Rectal smooth muscle tissue (tissue), 1 donor: ENCODE measurements around the gene EPGN.
A peak's percentile ranks its signal among the peaks of the same experiment; 100 is the strongest.

Experiments used
- H3K27ac ChIP-seq: one replicate; pipeline ENCODE4 v1.7.0; 2013; ENCODE audit warnings: low read depth, low read length, inconsistent platforms
- H3K27me3 ChIP-seq: one replicate; pipeline ENCODE4 v1.7.0; 2013; ENCODE audit warnings: low read length; ENCODE audit not compliant: control insufficient read depth, insufficient read depth
- H3K36me3 ChIP-seq: one replicate; pipeline ENCODE4 v1.7.0; 2013; ENCODE audit warnings: low read length; ENCODE audit not compliant: control insufficient read depth, insufficient read depth
- H3K4me1 ChIP-seq: one replicate; pipeline ENCODE4 v1.7.0; 2013; ENCODE audit warnings: low read length; ENCODE audit not compliant: control insufficient read depth, insufficient read depth
- H3K4me3 ChIP-seq: one replicate; pipeline ENCODE4 v1.7.0; 2013; ENCODE audit warnings: low read length
- H3K9ac ChIP-seq: one replicate; pipeline ENCODE4 v1.7.0; 2013; ENCODE audit warnings: low read length

The EPGN gene

DNA sequence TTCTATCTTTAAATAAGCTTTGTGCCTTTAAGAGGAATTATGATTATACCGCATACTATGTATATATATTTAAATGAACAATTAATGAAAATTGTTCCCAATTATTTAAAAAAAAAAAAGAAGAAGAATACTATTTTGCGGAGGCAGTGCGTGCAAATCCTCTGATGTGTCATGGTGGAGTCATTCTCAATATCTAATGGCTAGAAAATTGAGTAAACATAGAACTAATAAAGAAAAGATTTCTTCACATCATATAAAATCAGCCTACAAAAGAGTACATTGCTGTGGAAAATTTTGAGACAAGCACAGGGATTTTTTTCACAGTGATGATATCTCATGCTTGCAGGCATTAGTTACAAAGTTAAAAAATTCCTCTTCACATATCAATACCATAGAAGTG, 54.1 kb downstream of the EPGN start:
- no peak overlapping the region for H3K9ac ChIP-seq
- no peak overlapping the region for H3K4me3 ChIP-seq
- no peaks in the 10 kb centered on the region for H3K36me3 ChIP-seq
- no peak overlapping the region for H3K27ac ChIP-seq
- H3K4me1 ChIP-seq, result no peaks in the 10 kb centered on the region
- H3K27me3 ChIP-seq, result no peaks in the 10 kb centered on the region

DNA sequence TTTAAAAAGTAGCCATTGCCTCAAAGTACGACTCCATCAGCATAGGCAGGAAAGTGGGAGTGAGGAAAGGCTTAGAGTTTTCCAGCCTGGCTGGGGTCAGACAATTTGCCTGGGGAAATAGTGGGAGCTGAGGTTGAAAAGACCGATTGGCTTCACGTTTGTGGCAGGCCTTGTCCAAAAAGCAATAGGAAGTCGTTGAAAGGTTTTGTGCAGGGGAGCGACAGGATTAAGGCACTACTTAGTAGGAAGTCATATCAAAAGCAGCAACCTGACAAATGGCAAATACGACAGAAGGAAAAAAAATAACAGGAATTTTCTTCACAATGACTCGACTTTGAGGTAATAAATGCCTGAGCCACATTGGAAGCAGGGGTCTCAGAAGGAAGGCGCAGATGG, 56.0 kb downstream of the EPGN start:
- no peak overlapping the region for H3K27ac ChIP-seq

DNA sequence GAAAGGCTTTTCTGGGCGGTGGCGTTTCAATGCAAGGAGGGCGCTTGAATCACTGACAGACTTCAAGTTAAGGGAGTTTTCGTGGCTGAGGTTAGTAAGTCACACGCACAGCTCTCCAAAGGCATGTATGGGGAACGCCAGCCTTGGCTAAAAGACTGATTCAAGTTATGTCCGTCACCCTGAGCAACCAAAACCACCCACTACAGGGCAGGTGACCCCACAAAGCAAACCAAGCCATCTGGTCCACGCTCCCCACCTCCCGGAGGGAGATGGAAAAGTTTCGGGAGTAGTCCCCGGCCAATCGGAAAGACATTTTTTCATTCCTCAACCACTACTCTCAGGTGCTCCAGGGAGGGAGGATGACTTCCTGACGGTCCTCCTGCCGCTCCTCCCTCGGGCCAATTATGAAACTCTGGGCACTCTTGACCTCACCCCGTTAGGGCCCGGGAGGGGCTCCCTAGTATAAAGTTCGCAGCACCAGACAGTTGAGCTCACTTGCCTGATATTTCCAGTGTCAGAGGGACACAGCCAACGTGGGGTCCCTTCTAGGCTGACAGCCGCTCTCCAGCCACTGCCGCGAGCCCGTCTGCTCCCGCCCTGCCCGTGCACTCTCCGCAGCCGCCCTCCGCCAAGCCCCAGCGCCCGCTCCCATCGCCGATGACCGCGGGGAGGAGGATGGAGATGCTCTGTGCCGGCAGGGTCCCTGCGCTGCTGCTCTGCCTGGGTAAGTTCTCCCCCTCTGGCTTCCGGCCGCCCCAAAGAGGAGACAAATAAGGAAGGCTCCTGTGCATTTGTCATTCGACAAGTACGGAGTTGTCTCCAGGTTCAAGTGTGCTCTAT, 56.6 kb downstream of the EPGN start, which contains the start of gene EREG:
Gene EREG, plus strand, starts transcription at position 494 of the 840 bp plus-strand sequence. Its CDS starts 164 bp downstream, at position 658.
- Histone ChIP-seq H3K27ac (peak within 1 kb of the TSS; percentile 34), H3K36me3 (no peaks in the 10 kb centered on the region), H3K4me1 (no peaks in the 10 kb centered on the region), H3K4me3 (peak within 1 kb of the TSS; percentile 51), H3K27me3 (no peaks in the 10 kb centered on the region), H3K9ac (no peak within 1 kb of the TSS)

More for the DNA sequence above, 56.0 kb downstream of the EPGN start:
- peak overlapping the region; percentile 51 for H3K4me3 ChIP-seq
- no peaks in the 10 kb centered on the region for H3K27me3 ChIP-seq
- no peaks in the 10 kb centered on the region for H3K4me1 ChIP-seq
- H3K9ac ChIP-seq, result no peak overlapping the region
- no peaks in the 10 kb centered on the region for H3K36me3 ChIP-seq

GRCh38 chr4:74365761-74366160, 57.5 kb downstream of the EPGN start:
- Histone ChIP-seq H3K9ac (no peak overlapping the region), H3K27me3 (no peaks in the 10 kb centered on the region), H3K36me3 (no peaks in the 10 kb centered on the region), H3K4me3 (peak overlapping the region; percentile 51), H3K4me1 (no peaks in the 10 kb centered on the region), H3K27ac (no peak overlapping the region)
